Suprapubic skin (tissue), 4 donors: ENCODE data around the gene SLC8A1. TPM values are rescaled to one million over a fixed set of nuclear protein-coding genes. Genes with fewer than 3 reads are reported as not detected.

Experiments used
- DNase-seq, 2 donors: peaks; one replicate each; pipeline ENCODE4 v3.0.0-alpha.2; 2019; ENCODE audit warnings: low spot score in 2 of 2
- H3K27ac ChIP-seq: fragments of 200-600 bp; sonication (generic); one replicate; pipeline ENCODE4 v1.5.1; 2019
- H3K27me3 ChIP-seq: fragments of 200-600 bp; sonication (generic); one replicate; pipeline ENCODE4 v1.5.1; 2019
- H3K36me3 ChIP-seq: fragments of 200-600 bp; sonication (generic); one replicate; pipeline ENCODE4 v1.5.1; 2019
- H3K4me1 ChIP-seq: fragments of 200-600 bp; sonication (generic); one replicate; pipeline ENCODE4 v1.5.1; 2019
- H3K4me3 ChIP-seq: fragments of 200-600 bp; sonication (generic); one replicate; pipeline ENCODE4 v1.5.1; 2019; ENCODE audit warnings: mild to moderate bottlenecking
- H3K9me3 ChIP-seq: fragments of 200-600 bp; sonication (generic); one replicate; pipeline ENCODE4 v1.5.1; 2019
- CTCF ChIP-seq, 2 donors: fragments of 200-600 bp in 1 of 2; fragments of 450-650 bp in 1 of 2; sonication (generic) in 1 of 2; IDR thresholded peaks; one replicate each; pipeline ENCODE4 v1.5.1; 2016 to 2019; ENCODE audit warnings: antibody characterized with exemption in 2 of 2, mild to moderate bottlenecking in 1 of 2, moderate library complexity in 1 of 2
- EP300 ChIP-seq: sonication (generic); formaldehyde crosslinking; IDR thresholded peaks from one replicate; pipeline ENCODE4 v1.6.1; 2017; ENCODE audit warnings: antibody characterized with exemption
- POLR2A ChIP-seq, 2 donors: fragments of 450-650 bp; IDR thresholded peaks; one replicate each; pipeline ENCODE4 v1.6.1; 2017; ENCODE audit warnings: antibody characterized with exemption in 2 of 2, mild to moderate bottlenecking in 2 of 2, moderate library complexity in 2 of 2
- POLR2AphosphoS5 ChIP-seq, 3 donors: sonication (generic); formaldehyde crosslinking; IDR thresholded peaks; one replicate each; pipeline ENCODE4 v1.6.1; 2017; ENCODE audit warnings: antibody characterized with exemption in 3 of 3
- WGBS: methylation state at CpG from one replicate; pipeline ENCODE4 v1.1.5; 2018; 5-methylcytosine and 5-hydroxymethylcytosine counted together
- total RNA-seq, 4 donors: library from RNA; depleted of rRNA; stranded (reverse); fragments of >200 nt; gene quantifications; one replicate each; pipeline ENCODE4 v1.1.0, GENCODE V29; 2016

SLC8A1 gene
- total RNA-seq, 4 donors from 2014 or later = 2.4 to 14.4 (median 9.9) TPM

GRCh38 chr2:40357667-40358066 is 94.2 kb downstream of the SLC8A1 start:
- Histone ChIP-seq H3K27ac (no peak overlapping the region), H3K9me3 (no peaks in the 10 kb centered on the region), H3K4me3 (no peak overlapping the region), H3K4me1 (no peaks in the 10 kb centered on the region), H3K36me3 (no peaks in the 10 kb centered on the region), H3K27me3 (no peaks in the 10 kb centered on the region)
- no peak for DNase-seq
- WGBS = 87% methylated on average over 3 of the region's 3 CpGs
- TF ChIP-seq EP300 = no peak
- TF ChIP-seq CTCF (IDR thresholded peaks at IDR 0.05) = no peak
- no peak for TF ChIP-seq POLR2A (IDR thresholded peaks at IDR 0.05)
- no peak for TF ChIP-seq POLR2AphosphoS5 (IDR thresholded peaks at IDR 0.05)

- no peak for TF ChIP-seq POLR2A (IDR thresholded peaks at IDR 0.05)
- TF ChIP-seq CTCF (IDR thresholded peaks at IDR 0.05) = no peak
- no peak for TF ChIP-seq POLR2AphosphoS5 (IDR thresholded peaks at IDR 0.05)
- no peak for TF ChIP-seq EP300
- Histone ChIP-seq H3K36me3 (no peaks in the 10 kb centered on the region), H3K9me3 (no peaks in the 10 kb centered on the region), H3K4me1 (no peaks in the 10 kb centered on the region), H3K27ac (no peak overlapping the region), H3K27me3 (no peaks in the 10 kb centered on the region), H3K4me3 (no peak overlapping the region)
- no peak for DNase-seq
- 90% methylated on average over 3 of the region's 3 CpGs for WGBS
Observed at GRCh38 chr2:40355451-40355850, 96.4 kb downstream of the SLC8A1 start.

- no peak for DNase-seq
- no peaks in the 10 kb centered on the region for H3K27me3 ChIP-seq
- WGBS = 62% methylated on average over 5 of the region's 5 CpGs
- H3K9me3 ChIP-seq = no peaks in the 10 kb centered on the region
- TF ChIP-seq CTCF (IDR thresholded peaks at IDR 0.05) (no peak), POLR2A (IDR thresholded peaks at IDR 0.05) (no peak), EP300 (no peak), POLR2AphosphoS5 (IDR thresholded peaks at IDR 0.05) (no peak)
- no peak overlapping the region for H3K4me3 ChIP-seq
- H3K4me1 ChIP-seq = no peaks in the 10 kb centered on the region
- no peak overlapping the region for H3K27ac ChIP-seq
- H3K36me3 ChIP-seq = no peaks in the 10 kb centered on the region
Observed at GRCh38 chr2:40353231-40353630, 98.7 kb downstream of the SLC8A1 start.

GRCh38 chr2:40352703-40353099 is 99.2 kb downstream of the SLC8A1 start:
- Histone ChIP-seq H3K4me1 (no peaks in the 10 kb centered on the region), H3K4me3 (no peak overlapping the region), H3K36me3 (no peaks in the 10 kb centered on the region), H3K9me3 (no peaks in the 10 kb centered on the region), H3K27ac (peak overlapping the region; percentile 19), H3K27me3 (no peaks in the 10 kb centered on the region)
- no peak for DNase-seq
- WGBS = 80% methylated on average over 7 of the region's 7 CpGs
- TF ChIP-seq POLR2AphosphoS5 (IDR thresholded peaks at IDR 0.05) (no peak), CTCF (IDR thresholded peaks at IDR 0.05) (no peak), POLR2A (IDR thresholded peaks at IDR 0.05) (no peak), EP300 (no peak)

GRCh38 chr2:40352041-40352702 is 99.7 kb downstream of the SLC8A1 start:
- H3K27ac ChIP-seq = peak overlapping the region; percentile 19

More at GRCh38 chr2:40352041-40352702, 99.7 kb downstream of the SLC8A1 start:
- no peaks in the 10 kb centered on the region for H3K9me3 ChIP-seq
- TF ChIP-seq POLR2A (IDR thresholded peaks at IDR 0.05) (no peak), EP300 (no peak), POLR2AphosphoS5 (IDR thresholded peaks at IDR 0.05) (no peak), CTCF (IDR thresholded peaks at IDR 0.05) (no peak)
- H3K27me3 ChIP-seq = no peaks in the 10 kb centered on the region
- no peak overlapping the region for H3K4me3 ChIP-seq
- H3K36me3 ChIP-seq = no peaks in the 10 kb centered on the region
- WGBS = 74% methylated on average over 4 of the region's 4 CpGs
- H3K4me1 ChIP-seq = no peaks in the 10 kb centered on the region
- no peak for DNase-seq
